EL (cell line): ENCODE results near the gene NGFR.

Source experiments
- DNase-seq: peaks from one replicate; pipeline ENCODE4 v3.0.0-alpha.2; 2016

Gene NGFR, protein sequence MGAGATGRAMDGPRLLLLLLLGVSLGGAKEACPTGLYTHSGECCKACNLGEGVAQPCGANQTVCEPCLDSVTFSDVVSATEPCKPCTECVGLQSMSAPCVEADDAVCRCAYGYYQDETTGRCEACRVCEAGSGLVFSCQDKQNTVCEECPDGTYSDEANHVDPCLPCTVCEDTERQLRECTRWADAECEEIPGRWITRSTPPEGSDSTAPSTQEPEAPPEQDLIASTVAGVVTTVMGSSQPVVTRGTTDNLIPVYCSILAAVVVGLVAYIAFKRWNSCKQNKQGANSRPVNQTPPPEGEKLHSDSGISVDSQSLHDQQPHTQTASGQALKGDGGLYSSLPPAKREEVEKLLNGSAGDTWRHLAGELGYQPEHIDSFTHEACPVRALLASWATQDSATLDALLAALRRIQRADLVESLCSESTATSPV

DNA sequence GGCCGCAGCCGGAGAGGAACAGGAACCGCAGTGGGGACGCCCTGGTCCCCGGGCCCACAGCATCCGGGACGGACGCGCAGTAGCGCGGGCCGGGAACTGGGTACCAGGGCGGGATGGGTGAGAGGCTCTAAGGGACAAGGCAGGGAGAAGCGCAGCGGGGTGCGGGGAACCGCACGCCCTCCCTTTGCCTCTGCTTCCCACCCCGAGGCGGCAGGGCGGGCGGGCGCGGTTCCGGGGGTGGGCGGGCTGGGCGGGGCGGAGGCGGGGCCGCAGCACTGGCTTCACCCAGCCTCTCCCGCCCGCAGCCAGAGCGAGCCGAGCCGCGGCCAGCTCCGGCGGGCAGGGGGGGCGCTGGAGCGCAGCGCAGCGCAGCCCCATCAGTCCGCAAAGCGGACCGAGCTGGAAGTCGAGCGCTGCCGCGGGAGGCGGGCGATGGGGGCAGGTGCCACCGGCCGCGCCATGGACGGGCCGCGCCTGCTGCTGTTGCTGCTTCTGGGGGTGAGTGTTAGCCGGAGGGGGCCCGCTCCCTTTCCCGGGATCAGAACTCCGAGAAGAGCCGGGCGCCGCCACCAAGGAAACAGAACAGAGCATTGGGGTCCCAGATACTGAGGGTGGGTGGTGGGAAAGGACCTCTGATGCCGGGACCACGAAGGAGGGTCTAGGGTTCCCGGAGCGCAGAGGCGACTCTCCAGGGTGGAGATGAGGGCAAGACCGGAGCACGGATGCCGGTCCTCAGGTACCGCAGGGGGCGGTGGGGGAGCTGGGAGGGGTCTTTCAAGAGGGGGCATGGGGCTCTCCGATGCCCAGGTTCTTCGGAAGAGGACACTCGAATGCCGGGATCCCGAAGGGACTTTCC lies at the start of gene NGFR:
Gene NGFR (plus strand): TSS at position 308 of the 856 bp plus-strand sequence. CDS start 125 bp downstream, at position 433.
- peak; percentile 58 for DNase-seq

DNA sequence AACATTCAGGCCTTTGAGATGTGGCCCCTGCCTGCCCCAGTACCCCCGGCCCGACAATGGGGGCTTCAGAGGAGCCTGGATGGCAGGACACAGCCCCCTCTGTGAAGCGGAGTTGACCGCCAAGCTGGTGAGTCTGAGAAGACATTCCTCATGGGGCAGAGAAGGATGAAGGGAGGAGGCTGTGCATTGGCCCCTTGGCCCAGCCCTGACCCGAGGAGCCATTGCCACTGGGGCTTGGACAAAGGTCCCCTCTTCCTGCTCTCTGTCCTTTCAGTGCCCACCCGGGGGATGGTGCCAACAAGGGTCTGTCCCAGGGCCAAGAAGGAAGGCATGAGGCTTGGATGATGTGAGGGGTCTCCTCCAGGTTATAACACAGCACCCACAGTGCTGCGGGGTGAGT lies 49.5 kb upstream of the NGFR start:
- no peak for DNase-seq

DNA sequence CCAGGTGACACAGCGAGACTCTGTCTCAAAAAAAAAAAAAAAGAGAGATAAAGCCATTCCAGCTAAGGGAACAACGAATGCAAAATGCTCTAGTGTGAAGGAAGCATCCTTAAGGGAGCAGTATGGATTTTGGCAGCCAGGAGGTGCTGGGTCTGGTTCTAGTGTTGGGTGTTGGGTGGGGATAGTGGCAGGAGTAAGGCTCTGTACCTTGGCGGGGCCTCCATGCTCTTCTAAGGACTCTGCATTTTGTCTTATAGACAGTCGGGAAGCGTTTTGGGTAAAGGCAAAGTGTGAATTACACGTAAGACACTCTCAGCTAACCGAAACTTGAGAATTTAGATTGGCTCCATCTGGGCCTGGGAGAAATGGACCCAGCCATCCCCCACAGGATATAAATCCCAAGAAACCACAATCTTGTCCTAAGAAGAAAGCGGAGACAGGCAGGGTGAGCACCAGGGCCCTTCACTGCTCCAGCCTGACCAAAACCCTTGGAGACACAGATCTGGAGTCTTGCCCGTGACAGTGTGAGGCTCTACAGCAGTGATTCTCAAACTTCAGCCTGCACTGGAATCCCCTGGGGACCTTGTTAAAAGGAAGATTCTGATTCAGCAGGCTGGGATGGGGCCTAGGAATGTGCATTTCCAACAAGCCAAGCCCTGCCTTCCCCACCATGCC lies 47.3 kb upstream of the NGFR start:
- DNase-seq, result no peak

DNA sequence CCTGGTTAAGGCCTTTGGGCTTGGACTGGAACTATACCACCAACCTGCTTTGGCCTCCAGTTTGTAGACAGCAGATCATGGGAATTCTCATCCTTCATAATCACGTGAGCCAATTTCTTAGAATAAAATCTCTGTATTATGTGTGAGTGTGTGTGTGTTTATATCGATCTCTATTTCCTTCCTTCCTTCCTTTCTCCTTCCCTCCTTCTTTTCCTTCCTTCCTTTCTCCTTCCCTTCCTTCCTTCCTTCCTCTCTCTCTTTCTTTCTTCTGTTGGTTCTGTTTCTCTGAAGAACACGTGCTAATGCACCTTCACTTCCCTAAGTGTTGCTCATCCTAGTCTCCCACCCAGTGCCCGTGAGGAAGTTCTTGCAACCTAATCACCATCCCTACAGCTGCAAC lies 44.9 kb upstream of the NGFR start:
- no peak for DNase-seq

DNA sequence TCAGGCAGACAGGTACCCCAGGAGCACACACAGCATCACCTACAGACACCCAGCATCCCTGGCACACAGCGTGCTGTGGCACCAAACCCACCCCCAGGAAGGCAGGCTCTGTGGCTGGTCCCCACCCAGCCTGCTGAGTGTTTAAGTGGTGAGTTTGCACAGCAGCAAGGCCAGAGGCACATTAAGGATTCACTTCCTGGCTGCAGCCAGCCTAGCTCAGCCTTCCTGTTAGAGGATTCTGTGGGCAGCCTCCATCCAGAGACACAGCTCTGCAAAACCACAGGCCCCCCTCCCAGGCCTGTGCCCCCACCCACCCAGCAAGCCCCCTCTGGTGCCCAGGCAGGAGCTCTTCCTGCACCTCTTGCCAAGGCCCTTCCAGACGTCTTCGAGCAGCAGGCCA lies 44.4 kb upstream of the NGFR start:
- peak; percentile 61 for DNase-seq

DNA sequence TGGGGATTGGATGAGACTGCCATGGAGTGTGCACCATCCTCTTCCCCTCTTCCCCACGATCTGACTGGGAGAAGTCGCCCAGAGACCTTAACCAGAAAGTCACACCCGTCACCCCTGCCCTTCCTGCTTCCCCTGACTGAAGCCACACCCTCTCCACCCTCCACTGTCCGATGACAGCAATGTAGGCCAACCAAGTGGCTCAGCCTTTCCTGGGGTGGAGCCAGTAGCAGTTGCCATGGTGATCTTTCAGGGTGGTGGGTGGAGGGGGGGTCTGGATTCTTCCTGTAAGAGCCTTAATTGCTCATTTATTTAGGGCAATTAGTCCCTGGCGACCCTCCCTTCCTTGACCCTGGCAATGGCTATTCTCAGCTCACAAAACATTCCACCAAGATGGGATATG lies 42.9 kb upstream of the NGFR start:
- no peak for DNase-seq

DNA sequence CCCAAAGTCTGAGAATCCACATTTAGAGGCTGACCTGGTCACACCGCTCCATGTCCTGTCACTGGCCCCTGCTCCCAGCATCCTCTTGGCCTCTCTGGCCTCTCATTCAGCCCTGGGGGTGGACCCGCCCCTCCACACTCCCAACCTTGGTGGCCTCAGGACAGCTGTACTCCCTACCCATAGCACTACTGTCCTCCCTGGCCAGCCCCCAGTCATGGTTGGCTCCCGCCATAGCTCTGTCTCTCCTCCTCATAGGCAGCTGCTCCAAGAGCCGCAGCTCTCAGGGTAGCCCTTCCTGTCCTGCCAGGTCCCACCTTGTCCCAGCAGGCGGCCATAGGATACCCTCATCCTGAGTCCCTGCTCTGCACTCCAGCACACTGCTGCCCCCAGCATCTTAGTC lies 42.4 kb upstream of the NGFR start:
- no peak for DNase-seq

DNA sequence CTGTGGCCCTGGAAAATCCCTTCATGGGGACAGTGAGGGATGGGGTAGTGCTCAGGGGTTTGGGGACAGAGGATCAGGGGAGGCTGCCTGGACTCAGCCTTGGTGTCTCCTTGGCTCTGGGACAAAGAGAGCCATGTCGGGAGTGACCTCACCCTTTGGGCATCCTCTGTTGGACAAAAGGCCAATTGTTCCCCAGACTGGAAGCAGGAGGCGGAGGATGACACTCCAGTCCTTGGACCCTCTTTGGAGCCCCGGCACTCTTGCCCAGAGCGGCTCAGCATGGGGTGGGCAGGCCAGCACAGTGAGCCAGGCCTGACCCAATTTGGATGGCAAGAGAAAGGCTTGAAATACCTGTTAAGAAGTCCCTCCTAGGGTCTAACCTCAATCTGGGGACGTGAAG lies 41.0 kb upstream of the NGFR start:
- peak; percentile 37 for DNase-seq

DNA sequence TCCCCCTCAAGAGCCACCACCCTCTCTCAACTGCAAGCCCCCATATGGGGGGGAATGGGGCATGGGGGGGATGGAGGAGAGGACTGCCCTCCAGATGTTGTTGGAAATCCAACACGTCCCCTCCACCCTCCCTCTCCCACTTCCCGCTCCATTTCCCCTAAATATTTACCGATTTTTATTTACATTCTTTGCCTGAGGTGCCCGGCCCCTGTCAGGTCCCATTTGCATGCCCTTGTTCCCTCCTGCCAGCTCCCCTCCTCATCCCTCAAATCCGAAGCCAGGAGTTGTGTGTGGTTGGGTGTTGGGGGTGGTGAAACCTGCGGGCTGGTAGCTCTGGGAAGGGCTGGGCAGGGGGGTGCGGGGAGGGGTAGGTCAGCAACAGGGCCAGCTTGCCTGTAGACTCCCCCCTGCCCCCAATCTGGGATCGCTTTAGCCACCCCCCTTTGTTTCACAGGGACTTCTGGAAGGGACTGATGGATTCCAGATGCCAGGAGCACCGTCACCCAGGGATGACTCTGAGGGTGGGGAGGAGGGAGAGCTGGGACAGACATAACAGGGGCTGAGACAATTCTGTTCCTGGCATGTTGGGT lies 39.7 kb upstream of the NGFR start:
- no peak for DNase-seq

DNA sequence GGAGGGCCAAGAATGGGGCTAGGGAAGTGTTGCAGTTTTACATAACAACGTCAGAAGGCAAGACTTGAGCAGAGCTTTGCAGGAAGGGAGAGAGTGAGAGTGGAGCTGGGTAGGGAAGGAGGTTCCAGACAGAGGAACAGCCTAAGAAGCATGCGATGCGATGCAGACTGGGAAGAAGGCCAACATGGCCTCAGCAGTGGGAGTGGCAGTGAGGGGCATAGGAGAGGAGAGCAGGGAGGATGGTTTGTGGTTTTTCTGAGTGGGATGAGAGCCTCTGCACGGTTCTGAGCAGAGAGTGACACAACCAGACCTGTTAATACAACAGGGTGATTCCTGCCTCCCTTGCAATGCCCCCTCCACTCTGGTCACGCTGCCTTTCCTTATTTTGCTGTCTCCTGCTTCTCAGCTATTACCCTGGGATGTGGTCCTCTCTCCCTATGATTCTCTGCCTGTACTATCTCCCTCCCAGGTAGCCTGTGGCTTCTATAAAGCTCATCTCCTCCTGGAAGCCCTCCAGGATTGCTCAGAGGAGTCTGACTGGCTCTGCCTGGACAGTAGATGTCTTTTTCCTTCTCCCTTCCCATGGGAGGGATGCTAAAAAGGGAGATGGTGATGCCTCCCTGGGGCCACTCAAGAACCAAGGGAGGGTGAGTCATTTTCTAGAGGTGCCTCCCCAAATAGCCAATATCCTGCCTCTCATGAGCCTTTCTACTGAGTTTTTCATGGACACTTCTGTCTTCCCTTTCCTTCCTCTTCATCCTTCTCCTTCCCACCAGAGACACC lies 38.7 kb upstream of the NGFR start:
- DNase-seq, result peak; percentile 85

DNA sequence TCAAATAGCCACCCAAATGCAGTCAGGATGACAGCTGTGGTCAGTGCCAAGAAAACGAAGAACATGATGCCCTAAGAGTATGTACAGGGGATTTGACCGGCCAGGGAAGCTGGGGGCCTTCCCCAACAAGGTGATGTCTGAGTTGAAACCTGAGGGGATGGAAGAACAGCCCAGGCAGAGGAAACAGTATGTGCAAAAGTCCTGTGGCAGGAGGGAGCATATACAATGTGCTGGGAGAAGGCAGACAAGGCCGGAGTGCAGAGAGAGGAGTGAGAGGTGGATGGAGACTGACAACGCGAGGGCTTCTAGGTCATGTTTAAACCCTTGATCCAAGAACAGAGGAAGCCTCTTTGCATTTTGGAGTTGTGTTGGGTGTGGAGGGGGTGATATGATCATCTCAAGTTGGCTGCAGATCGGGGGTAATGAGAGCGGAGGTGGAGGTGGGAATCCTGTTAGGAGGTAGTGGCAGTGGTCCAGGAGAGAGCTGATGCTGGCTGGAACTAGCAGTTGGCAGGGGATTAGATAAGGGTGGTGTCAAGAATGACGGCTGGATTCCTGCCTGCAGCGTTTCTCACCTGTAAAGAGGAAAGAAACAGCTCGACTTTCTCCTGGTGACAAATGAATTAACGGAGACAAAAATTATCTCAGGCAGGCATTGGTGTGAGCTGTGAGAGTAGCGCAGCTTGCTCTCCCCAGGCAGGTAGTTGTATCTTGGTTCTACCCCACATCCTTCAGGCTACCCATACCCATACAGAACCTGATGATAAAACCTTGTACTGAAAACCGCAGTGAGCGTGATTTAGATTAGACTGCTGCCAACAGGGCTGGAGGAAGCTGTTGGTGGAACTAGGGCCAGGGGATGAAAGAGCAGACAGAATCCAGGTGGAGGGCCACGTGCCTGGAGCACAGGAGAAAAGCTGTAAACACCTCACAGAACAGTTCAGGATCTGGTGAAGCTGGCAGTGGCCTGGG lies 37.2 kb upstream of the NGFR start:
- no peak for DNase-seq

DNA sequence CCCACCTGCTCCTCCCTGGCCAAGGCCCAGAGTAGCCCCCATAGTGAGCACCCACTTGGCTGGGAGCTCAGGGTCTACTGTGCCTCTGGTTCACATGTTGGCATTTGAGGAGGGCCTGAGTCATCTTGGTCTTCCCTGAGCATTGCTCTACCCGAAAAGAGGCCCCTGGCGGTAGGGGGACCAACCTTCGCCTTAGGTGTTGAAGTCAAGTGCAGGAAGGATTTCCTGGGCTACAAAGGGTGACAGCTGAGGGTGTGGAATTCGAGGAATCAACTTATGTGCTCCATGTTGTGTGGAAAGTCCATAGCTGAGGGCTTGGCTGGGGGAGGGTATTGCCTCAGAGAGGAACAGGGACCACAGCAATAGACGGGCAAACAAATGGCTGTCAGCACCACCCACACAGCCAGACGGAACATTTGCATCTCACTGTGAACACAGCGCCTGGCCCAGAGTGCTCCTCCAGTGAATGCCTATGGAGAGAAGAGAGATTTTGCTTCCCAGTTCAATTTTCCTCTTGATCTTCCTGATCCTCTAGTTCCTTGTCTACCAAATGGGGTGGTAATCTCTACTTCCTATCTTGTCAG lies 35.6 kb upstream of the NGFR start:
- no peak for DNase-seq

DNA sequence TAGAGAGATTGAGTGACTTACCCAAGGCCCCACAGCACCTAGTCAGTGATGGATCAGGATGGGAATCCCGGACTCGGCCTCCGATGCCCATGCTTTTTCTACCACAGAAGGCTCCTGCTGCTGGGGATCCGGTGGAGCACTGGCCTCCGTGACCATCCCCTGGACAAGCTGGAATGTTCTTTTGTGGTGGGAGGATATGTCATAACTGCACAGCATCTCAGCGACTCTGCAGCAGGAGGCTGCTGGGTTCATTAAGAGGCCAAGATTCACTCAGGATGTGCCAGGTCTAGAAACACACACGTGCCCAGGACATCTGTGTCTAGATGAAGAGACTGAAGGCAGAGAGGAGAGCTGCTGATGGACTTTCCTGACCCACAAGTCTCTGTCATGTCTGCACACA lies 34.7 kb upstream of the NGFR start:
- DNase-seq, result no peak

DNA sequence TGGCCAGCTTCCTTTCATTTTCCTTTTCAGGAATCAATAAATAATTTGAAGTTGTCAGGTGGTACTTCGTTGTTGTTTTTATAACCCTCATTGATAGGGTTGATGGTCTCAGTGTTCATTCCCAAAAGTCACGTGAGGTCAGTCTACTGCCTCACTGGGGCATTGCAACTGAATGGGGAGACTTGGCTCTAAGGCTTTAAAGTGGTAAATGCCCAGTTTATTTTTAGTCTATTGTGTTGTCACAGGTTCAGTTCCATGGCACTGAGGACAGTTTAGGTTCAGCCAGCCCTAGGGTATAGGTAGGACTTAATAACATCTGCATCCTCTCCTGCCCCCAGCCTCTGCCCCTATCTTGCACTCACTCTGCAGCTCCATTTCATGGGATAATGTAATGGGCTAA lies 33.5 kb upstream of the NGFR start:
- DNase-seq, result no peak

DNA sequence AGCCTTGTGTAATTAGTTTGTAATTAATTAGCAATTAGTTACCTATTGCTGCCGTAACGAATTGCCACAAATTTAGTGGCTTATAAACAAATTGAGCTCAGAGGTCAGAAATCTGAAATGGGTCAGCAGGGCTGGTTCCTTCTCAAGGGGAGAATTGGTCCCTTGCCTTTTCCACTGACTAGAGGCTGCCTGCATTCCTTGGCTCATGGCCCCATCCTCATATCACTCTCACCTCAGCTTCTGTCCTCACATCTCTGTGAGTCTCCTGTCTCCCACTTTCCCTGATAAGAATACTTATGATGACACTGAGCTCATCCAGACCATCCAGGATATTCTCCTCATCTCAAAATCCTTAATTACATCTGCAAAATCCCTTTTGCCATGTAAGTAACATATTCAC lies 31.0 kb upstream of the NGFR start:
- DNase-seq, result no peak

DNA sequence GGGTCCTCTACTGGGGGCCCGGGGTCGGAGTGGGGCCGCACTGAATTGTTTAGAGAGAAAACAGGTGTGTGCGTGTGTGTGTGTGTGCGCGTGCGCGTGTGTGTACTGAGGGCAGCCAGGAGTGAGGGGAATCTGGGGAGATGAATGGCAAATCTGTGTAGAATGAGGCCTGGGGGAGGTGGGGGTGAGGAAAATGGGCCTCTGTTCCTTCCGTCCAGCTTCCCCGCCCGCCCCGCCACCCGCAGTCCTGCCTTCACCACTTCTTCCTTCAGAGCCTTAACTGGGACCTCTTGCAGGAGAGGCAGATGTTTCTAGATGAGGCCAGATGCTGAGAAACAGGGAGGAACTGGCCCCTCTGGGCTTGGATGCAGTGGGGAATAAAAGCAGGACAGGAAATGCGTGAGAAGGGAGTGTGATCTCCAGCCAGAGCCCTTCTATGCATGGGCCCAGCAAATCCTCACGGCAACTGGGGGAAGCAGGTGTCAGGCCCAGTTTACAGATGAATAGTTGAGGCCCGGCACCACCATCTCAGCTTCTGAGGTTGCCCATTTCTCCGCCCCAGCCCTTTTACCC lies 29.7 kb upstream of the NGFR start:
- DNase-seq, result no peak

DNA sequence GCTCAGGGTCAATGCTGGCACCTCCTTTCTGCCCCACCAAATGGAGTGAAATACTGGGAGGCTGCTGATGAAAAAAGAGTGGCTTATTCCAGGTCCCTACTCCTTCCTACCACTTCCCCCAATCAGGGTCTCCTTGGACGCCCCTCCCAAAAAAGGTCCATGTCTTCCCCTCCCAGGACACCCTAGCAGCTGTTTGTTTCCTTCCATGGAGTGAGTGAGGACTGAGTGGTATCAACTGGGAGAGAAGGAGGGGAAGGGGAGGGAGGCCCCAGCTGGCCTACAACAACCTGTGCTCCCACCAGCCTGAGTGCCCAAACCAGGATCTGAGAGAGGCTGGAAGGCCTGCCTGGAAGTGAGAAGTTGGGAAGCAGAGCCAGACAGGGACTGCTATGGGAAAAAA lies 28.7 kb upstream of the NGFR start:
- no peak for DNase-seq

DNA sequence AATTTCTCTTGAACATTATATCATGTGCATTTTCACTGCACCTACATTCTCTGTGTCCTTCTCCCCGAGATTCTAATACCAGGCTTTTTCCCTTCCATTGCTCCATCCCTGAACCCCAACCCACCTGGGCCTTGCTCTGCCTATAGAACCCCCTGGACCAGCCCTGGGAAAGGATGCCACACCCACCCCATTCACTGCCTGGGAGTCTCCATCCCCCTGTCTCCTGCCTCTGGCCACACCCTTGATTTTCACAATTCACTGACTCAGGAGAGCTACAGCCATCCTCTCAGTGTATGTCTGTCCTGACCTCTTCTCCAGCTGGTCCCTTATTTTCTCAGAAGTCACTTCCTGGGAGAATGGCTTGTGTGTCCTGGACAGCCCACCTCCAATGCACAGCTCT lies 27.9 kb upstream of the NGFR start:
- DNase-seq, result no peak

DNA sequence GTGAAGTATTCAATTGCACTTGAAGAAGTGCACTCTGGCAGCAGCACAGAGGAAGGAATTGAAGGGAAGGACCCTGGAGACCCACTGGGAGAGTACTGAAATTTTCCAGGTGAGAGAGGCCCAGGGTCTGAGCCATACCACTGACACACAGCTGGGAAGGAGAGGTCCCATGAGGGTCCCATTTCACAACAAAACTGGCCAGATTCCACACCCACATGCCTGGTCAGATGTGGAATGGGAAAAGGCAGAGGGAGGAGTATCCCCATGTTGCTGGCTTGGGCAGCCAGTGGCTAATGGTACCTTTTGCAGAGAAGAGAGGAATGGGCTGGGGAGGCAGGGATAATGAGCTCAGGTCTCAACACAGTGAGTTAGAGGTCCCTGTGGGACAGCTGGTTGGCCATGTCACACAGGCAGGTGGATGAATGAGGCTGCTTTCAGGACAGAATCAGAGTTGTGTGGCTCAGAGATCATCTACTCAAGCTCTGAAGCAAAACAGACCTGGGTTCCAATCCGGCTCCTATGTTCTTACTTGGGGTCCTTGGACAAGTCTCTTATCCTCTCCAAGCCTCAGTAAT lies 26.2 kb upstream of the NGFR start:
- no peak for DNase-seq
